ENCODE results near the gene EIF4G1.

EIF4G1 gene

DNA sequence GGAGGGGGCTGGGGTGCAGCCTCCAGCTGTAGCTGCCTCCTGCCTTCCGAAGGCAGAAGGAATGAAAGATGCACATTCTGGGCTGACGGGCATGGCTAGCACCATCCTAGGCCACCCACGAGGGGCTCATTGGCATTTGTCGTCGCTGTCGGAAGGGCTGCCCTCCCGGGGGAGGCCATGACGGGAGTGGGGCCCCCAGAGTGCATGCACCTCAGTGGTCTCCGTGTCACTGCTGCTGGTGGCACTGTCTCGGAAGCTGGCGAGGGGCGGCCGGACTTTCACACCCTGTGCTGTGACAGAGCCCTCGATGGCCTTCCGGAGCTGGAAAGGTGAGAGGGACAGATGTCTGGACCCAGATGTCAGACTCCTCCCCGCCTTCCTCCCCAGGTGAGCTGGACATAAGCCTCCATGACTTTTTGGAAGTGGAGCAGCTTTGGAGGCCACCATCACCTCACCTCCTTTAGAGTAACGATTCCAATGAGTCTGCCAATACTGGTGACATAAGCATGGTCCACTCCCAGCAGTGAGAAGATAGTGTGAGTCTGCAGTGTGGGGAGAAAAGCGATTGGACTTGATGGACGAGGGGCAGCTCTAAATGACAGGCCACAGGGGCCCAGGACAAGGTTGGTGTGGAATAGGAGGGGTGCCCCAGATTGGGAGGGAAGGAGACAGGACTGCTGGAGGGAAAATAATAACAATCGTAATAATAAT lies 32.2 kb downstream of the EIF4G1 start:
- no peak for ATAC-seq (ENCODE audit: insufficient read depth, low read depth)
- H3K27me3 ChIP-seq (ENCODE audit: insufficient read depth, low read length, poor library complexity), result no peaks in the 10 kb centered on the region

DNA sequence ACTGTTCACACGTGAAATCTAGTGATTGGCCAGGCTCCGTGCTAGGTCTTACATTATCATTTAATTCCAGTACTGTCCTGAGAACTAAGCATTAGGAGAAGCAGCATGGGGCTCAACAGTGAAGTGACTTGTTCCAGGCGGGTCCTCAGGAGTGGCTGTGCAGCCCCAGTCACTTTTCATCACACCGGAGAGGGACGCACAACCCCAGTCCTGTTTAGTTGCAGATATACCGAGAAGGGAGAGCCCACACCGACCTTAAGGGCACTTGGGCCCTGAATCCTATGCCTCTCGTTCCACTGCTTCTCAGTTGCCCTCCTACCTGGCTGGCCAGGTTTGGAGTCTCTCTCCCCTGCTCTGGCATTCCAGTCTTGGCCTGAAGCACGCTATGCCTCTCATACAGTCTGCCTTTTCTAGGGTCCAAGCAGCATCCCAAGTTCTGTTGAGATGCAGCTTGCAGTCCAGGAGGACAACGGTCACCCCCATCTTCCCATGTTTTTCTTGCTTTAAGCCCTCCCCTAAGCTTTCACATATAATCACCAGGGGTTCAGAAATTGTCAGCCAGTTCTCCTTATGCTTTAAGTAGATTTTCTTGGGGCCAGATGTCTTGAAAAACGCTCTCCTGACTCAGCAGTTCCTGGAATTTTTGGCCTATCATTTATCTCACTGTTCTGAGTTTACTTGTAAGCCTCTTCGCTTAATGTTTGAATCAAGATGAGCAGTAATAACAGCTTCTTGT lies 33.1 kb downstream of the EIF4G1 start:
- no peak overlapping the region for H3K9ac ChIP-seq (ENCODE audit: low read depth, low read length)
- no peaks in the 10 kb centered on the region for H3K79me2 ChIP-seq (ENCODE audit: insufficient read depth, low read length)
- no peaks in the 10 kb centered on the region for H4K20me1 ChIP-seq (ENCODE audit: insufficient read depth, low read length)
- H3K4me1 ChIP-seq (ENCODE audit: insufficient read depth, low read length), result no peaks in the 10 kb centered on the region
- TF ChIP-seq, protein P1, sequence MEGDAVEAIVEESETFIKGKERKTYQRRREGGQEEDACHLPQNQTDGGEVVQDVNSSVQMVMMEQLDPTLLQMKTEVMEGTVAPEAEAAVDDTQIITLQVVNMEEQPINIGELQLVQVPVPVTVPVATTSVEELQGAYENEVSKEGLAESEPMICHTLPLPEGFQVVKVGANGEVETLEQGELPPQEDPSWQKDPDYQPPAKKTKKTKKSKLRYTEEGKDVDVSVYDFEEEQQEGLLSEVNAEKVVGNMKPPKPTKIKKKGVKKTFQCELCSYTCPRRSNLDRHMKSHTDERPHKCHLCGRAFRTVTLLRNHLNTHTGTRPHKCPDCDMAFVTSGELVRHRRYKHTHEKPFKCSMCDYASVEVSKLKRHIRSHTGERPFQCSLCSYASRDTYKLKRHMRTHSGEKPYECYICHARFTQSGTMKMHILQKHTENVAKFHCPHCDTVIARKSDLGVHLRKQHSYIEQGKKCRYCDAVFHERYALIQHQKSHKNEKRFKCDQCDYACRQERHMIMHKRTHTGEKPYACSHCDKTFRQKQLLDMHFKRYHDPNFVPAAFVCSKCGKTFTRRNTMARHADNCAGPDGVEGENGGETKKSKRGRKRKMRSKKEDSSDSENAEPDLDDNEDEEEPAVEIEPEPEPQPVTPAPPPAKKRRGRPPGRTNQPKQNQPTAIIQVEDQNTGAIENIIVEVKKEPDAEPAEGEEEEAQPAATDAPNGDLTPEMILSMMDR (IDR thresholded peaks at IDR 0.05; ENCODE audit: borderline replicate concordance, extremely low read depth, low read length, poor library complexity, severe bottlenecking), result no peak
- no peak for TF ChIP-seq EZH2 (IDR thresholded peaks at IDR 0.05; ENCODE audit: borderline replicate concordance, low read depth, low read length, severe bottlenecking)
- H3K27me3 ChIP-seq (ENCODE audit: insufficient read depth, low read length, poor library complexity), result no peaks in the 10 kb centered on the region
- H3K4me2 ChIP-seq (ENCODE audit: insufficient read depth, low read length), result no peak overlapping the region
- no peak overlapping the region for H2AFZ ChIP-seq (ENCODE audit: low read depth, low read length)
- DNase-seq (no peak), ATAC-seq (ENCODE audit: insufficient read depth, low read depth) (no peak)
- no peak overlapping the region for H3K27ac ChIP-seq (ENCODE audit: low read length)
- H3K36me3 ChIP-seq (ENCODE audit: insufficient read depth, low read length), result peaks cover 3% of the 10 kb centered on the region
- H3K4me3 ChIP-seq (ENCODE audit: low read depth in 1 of 2, low read length in 2 of 2), result no peak overlapping the region
- no peaks in the 10 kb centered on the region for H3K9me3 ChIP-seq (ENCODE audit: insufficient read depth, low read length, severe bottlenecking)

More for the DNA sequence above, 32.2 kb downstream of the EIF4G1 start:
- Histone ChIP-seq H3K4me2 (ENCODE audit: insufficient read depth, low read length) (no peak overlapping the region), H3K9ac (ENCODE audit: low read depth, low read length) (no peak overlapping the region), H4K20me1 (ENCODE audit: insufficient read depth, low read length) (no peaks in the 10 kb centered on the region), H3K27ac (ENCODE audit: low read length) (no peak overlapping the region), H3K36me3 (ENCODE audit: insufficient read depth, low read length) (peaks cover 3% of the 10 kb centered on the region), H3K9me3 (ENCODE audit: insufficient read depth, low read length, severe bottlenecking) (no peaks in the 10 kb centered on the region), H3K4me1 (ENCODE audit: insufficient read depth, low read length) (no peaks in the 10 kb centered on the region), H3K4me3 (ENCODE audit: low read depth in 1 of 2, low read length in 2 of 2) (no peak overlapping the region), H3K79me2 (ENCODE audit: insufficient read depth, low read length) (no peaks in the 10 kb centered on the region), H2AFZ (ENCODE audit: low read depth, low read length) (no peak overlapping the region)
- DNase-seq, result no peak
- no peak for TF ChIP-seq EZH2 (IDR thresholded peaks at IDR 0.05; ENCODE audit: borderline replicate concordance, low read depth, low read length, severe bottlenecking)
- TF ChIP-seq, protein P1 (IDR thresholded peaks at IDR 0.05; ENCODE audit: borderline replicate concordance, extremely low read depth, low read length, poor library complexity, severe bottlenecking), result no peak

DNA sequence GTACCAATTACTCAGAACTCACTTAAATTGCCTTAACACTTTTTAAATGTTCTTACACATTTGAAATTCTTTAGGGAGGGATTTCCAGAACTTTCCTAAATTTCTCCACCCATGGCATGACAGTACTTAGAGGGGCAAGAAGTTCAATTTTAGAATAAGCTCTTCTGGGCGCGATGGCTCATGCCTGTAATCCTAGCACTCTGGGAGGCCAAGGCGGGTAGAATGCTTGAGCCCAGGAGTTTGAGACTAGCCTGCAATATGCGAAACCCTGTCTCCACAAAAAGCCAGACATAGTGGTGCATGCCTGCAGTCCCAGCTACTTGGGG lies 33.6 kb downstream of the EIF4G1 start:
- no peak overlapping the region for H3K4me2 ChIP-seq (ENCODE audit: insufficient read depth, low read length)
- no peaks in the 10 kb centered on the region for H3K27me3 ChIP-seq (ENCODE audit: insufficient read depth, low read length, poor library complexity)
- H3K79me2 ChIP-seq (ENCODE audit: insufficient read depth, low read length), result no peaks in the 10 kb centered on the region
- H3K27ac ChIP-seq (ENCODE audit: low read length), result no peak overlapping the region
- no peaks in the 10 kb centered on the region for H3K9me3 ChIP-seq (ENCODE audit: insufficient read depth, low read length, severe bottlenecking)
- H2AFZ ChIP-seq (ENCODE audit: low read depth, low read length), result no peak overlapping the region
- no peak for ATAC-seq (ENCODE audit: insufficient read depth, low read depth)
- H3K4me1 ChIP-seq (ENCODE audit: insufficient read depth, low read length), result no peaks in the 10 kb centered on the region
- DNase-seq, result no peak
- no peak overlapping the region for H3K4me3 ChIP-seq (ENCODE audit: low read depth in 1 of 2, low read length in 2 of 2)
- H4K20me1 ChIP-seq (ENCODE audit: insufficient read depth, low read length), result no peaks in the 10 kb centered on the region
- H3K36me3 ChIP-seq (ENCODE audit: insufficient read depth, low read length), result peaks cover 3% of the 10 kb centered on the region; the same call in 1 of the 2 replicates
- no peak overlapping the region for H3K9ac ChIP-seq (ENCODE audit: low read depth, low read length)
- TF ChIP-seq EZH2 (IDR thresholded peaks at IDR 0.05; ENCODE audit: borderline replicate concordance, low read depth, low read length, severe bottlenecking), result no peak
- TF ChIP-seq, protein P1 (IDR thresholded peaks at IDR 0.05; ENCODE audit: borderline replicate concordance, extremely low read depth, low read length, poor library complexity, severe bottlenecking), result no peak

Data from DND-41 (cell line).